Spleen (tissue), 11 donors: ENCODE measurements around the gene PNPLA6. TPM values are rescaled to one million over a fixed set of nuclear protein-coding genes. Genes with fewer than 3 reads are reported as not detected.

Experiments used
- DNase-seq: peaks from one replicate; pipeline ENCODE4 v3.0.0-alpha.2; 2020
- H3K27ac ChIP-seq, 8 donors: fragments of 200-600 bp; sonication (generic) in 7 of 8; 1 replicate in 4 of 8; 2 replicates in 4 of 8; pipeline versions ENCODE4 v1.5.0 to v1.8.0; 2016 to 2021; ENCODE audit warnings: inconsistent platforms in 4 of 8, mild to moderate bottlenecking in 4 of 8, moderate library complexity in 1 of 8
- H3K27me3 ChIP-seq, 7 donors: fragments of 200-600 bp; sonication (generic) in 6 of 7; replicated peaks in 1 of 7; 1 replicate in 4 of 7; 2 replicates in 3 of 7; pipeline versions ENCODE4 v1.5.0 to v1.8.0; 2016 to 2021; ENCODE audit warnings: inconsistent platforms in 3 of 7, mild to moderate bottlenecking in 1 of 7
- H3K36me3 ChIP-seq, 6 donors: fragments of 200-600 bp; sonication (generic) in 5 of 6; 1 replicate in 4 of 6; 2 replicates in 2 of 6; pipeline versions ENCODE4 v1.5.0 to v1.8.0; 2016 to 2021; ENCODE audit warnings: inconsistent platforms in 2 of 6
- H3K4me1 ChIP-seq, 6 donors: fragments of 200-600 bp; sonication (generic) in 5 of 6; 1 replicate in 3 of 6; 2 replicates in 3 of 6; pipeline versions ENCODE4 v1.5.0 to v1.8.0; 2016 to 2021; ENCODE audit warnings: inconsistent platforms in 3 of 6
- H3K4me3 ChIP-seq, 8 donors: fragments of 200-600 bp; sonication (generic) in 7 of 8; 1 replicate in 4 of 8; 2 replicates in 4 of 8; pipeline versions ENCODE4 v1.5.0 to v1.8.0; 2016 to 2021; ENCODE audit warnings: inconsistent platforms in 4 of 8, mild to moderate bottlenecking in 4 of 8, moderate library complexity in 2 of 8
- H3K9me3 ChIP-seq, 8 donors: fragments of 200-600 bp; sonication (generic) in 7 of 8; 1 replicate in 4 of 8; 2 replicates in 4 of 8; pipeline versions ENCODE4 v1.5.0 to v1.8.0; 2016 to 2021; ENCODE audit warnings: inconsistent platforms in 4 of 8
- CTCF ChIP-seq, 11 experiments: fragments of 200-600 bp in 7 of 11; fragments of 450-650 bp in 4 of 11; sonication (generic) in 4 of 11; IDR thresholded peaks in 8 of 11; conservative IDR thresholded peaks in 3 of 11; 1 replicate in 7 of 11; 2 replicates in 4 of 11; pipeline versions ENCODE4 v1.4.0 to v1.8.0; 2016 to 2021; ENCODE audit warnings: antibody characterized with exemption in 11 of 11, inconsistent platforms in 4 of 11, mild to moderate bottlenecking in 1 of 11
- POLR2A ChIP-seq, 3 donors: fragments of 450-650 bp; IDR thresholded peaks; one replicate each; pipeline ENCODE4 v1.5.1; 2017; ENCODE audit warnings: antibody characterized with exemption in 3 of 3, mild to moderate bottlenecking in 1 of 3
- POLR2AphosphoS5 ChIP-seq, 3 donors: sonication (generic); formaldehyde crosslinking; IDR thresholded peaks; one replicate each; pipeline ENCODE4 v1.5.1; 2017; ENCODE audit warnings: antibody characterized with exemption in 3 of 3
- WGBS, 5 donors: extraction: QIAGEN DNeasy Blood & Tissue Kit in 3 of 5; methylation state at CpG; one replicate each; pipeline versions ENCODE4 v1.1.5 to v1.1.7; 2013 to 2018; 5-methylcytosine and 5-hydroxymethylcytosine counted together
- intact Hi-C: fragments of 100-400 bp; cut with DNase I; formaldehyde crosslinking; loops from one replicate; pipeline ENCODE4 v1.15.0; 2023; ENCODE audit warnings: low total_unique reads
- polyA plus RNA-seq, 3 donors: library from polyadenylated mRNA; stranded (reverse); fragments of 200-250 nt; gene quantifications; one replicate each; pipeline ENCODE4 v1.2.1, GENCODE V29; 2013
- total RNA-seq, 7 donors: library from RNA; depleted of rRNA in 3 of 7; stranded (reverse); fragments of >200 nt in 3 of 7; fragmentation: NEBNext Ultra II Directional in 4 of 7; extraction: Animal tissue kit (Norgen Biotek cat#: 25700) in 4 of 7; gene quantifications; one replicate each; pipeline versions ENCODE4 v1.1.0 to v1.2.1, GENCODE V29; 2016 to 2021
- donor health status: healthy with polysubstance abuse.
- donor health status: DM: no; HTN: no; CAD: no; lungs with moderate emphysema.
- donor health status: DM: no; HTN: no; CAD: no.
- donor health status: Bipolar disorder and iron deficiency.
- donor health status: healthy.
- donor health status: DM: no; HTN: no; CAD: no.
- donor health status: DM: yes; HTN: yes; CAD: no.

PNPLA6 gene
- total and polyA plus RNA-seq, 10 donors, result 51.0 to 225 (median 146) TPM

DNA sequence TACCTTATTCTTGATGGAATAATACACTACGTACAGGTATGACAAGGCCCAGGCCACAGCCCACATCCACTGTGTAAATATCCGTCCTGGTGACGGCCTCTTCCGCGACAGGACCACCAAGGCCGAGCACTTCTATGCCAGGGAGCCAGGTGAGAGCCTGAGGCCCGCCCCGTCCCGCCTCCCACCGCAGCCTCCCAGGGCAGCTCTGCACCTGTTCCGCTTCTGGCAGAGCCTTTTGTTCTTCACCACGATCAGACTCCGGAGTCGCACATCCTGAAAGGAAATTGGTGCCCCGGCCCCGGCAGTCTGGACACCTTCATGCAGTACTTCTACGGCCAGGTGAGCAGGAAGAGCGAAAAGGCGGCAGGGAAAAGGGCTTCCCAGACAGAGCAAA is 30.2 kb upstream of the PNPLA6 start:
- Histone ChIP-seq H3K4me3 (peak overlapping the region in 2 of 8 donors; percentile 7 to 45), H3K27me3 (peaks cover 0 to 79% (median 18%) of the 10 kb centered on the region in 7 donors), H3K27ac (no peak overlapping the region), H3K36me3 (no peaks in the 10 kb centered on the region), H3K4me1 (peaks cover 4 to 44% (median 21%) of the 10 kb centered on the region in 6 donors), H3K9me3 (no peaks in the 10 kb centered on the region)
- WGBS, 5 donors, result 23 to 38% (median 30%) methylated on average over 16 to 19 of the region's 19 CpGs
- DNase-seq, result no peak
- intact Hi-C loops, result no loop called here
- no peak for TF ChIP-seq POLR2A (IDR thresholded peaks at IDR 0.05)
- TF ChIP-seq POLR2AphosphoS5 (IDR thresholded peaks at IDR 0.05), result no peak
- TF ChIP-seq CTCF (IDR thresholded peaks at IDR 0.05 in 8 of 11, conservative IDR thresholded peaks at IDR 0.05 in 3 of 11), result no peak

GRCh38 chr19:7505682-7506384 is 29.7 kb upstream of the PNPLA6 start:
- Histone ChIP-seq H3K4me1 (peaks cover under 1 to 40% (median 17%) of the 10 kb centered on the region in 6 donors), H3K27me3 (peaks cover 0 to 73% (median 14%) of the 10 kb centered on the region in 7 donors), H3K27ac (peak overlapping the region in 2 of 8 donors; percentile 5 to 45), H3K4me3 (peak overlapping the region in 2 of 8 donors; percentile 7 to 45), H3K9me3 (no peaks in the 10 kb centered on the region), H3K36me3 (no peaks in the 10 kb centered on the region)
- DNase-seq, result no peak
- WGBS, 5 donors, result 2 to 9% (median 6%) methylated on average over 14 to 33 of the region's 33 CpGs
- TF ChIP-seq CTCF (IDR thresholded peaks at IDR 0.05 in 8 of 11, conservative IDR thresholded peaks at IDR 0.05 in 3 of 11), result no peak
- no peak for TF ChIP-seq POLR2A (IDR thresholded peaks at IDR 0.05)
- TF ChIP-seq POLR2AphosphoS5 (IDR thresholded peaks at IDR 0.05), result no peak
- intact Hi-C loops, result no loop called here

DNA sequence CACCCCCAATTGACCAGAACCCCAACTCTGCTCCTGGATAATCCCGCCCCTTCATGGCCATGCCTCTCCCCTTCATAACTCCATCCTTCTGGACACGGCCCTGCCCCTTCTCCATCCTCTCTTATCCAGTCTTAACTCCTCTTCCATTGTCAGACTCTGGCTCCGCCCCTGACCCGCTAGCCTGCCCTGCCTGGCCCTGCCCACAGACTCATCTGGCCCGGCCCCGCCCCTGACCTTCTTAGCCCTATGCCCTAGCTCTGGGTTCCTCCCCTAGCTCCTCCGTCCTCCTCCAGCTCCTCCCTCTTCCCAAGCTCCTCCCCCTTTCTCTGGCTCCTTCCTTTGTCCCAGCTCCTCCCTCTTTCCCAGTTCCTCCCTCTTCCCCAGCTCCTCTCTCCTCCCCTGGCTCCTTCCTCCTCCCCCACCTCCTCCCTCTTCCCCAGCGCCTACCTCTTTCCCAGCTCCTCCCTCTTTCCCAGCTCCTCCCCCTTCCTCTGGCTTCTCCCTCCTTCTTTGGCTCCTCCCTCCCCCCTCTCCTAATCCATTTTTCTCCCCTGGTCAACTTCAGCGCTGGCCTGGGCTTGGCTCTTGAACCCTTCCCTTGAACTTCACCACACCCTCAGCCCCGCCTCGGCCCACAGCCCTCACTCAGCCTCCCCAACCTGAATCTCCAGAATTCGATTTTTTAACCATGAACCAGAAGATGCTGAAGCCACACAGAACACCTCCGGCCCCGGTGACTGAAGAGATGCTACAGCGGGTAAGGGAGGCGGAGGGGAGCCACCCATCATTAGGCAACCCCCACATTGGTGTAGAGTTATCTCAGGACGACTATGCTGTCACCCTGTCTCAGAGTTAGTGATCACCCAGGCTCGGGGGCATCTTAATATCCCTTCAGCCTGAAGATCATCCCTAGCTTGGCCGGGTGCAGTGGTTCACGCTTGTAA is 28.9 kb upstream of the PNPLA6 start:
- Histone ChIP-seq H3K9me3 (no peaks in the 10 kb centered on the region), H3K36me3 (no peaks in the 10 kb centered on the region), H3K4me1 (peaks cover 0 to 32% (median 11%) of the 10 kb centered on the region in 6 donors), H3K27ac (peak overlapping the region in 2 of 8 donors; percentile 5 to 45), H3K4me3 (peak overlapping the region in 2 of 8 donors; percentile 13 to 45), H3K27me3 (peaks cover 0 to 65% (median 7%) of the 10 kb centered on the region in 7 donors)
- WGBS, 5 donors, result 42 to 58% (median 49%) methylated on average over 19 to 20 of the region's 20 CpGs
- peak; percentile 91 for DNase-seq
- TF ChIP-seq CTCF (IDR thresholded peaks at IDR 0.05 in 8 of 11, conservative IDR thresholded peaks at IDR 0.05 in 3 of 11), result no peak
- TF ChIP-seq POLR2AphosphoS5 (IDR thresholded peaks at IDR 0.05), result peak in 2 of 3 donors; percentile 37 to 50
- no peak for TF ChIP-seq POLR2A (IDR thresholded peaks at IDR 0.05)
- intact Hi-C loops, result no loop called here
